Measurements from ENCODE around the gene THAP7. TPM values are rescaled to one million over a fixed set of nuclear protein-coding genes. Genes with fewer than 3 reads are reported as not detected.

THAP7 gene
- total RNA-seq, 4 donors from 2014 or later, result 33.9 to 57.0 (median 37.4) TPM

GRCh38 chr22:20977019-20977418 lies 24.9 kb downstream of the THAP7 start:
- Histone ChIP-seq H3K4me3 (no peak overlapping the region), H3K27ac (no peak overlapping the region), H3K4me1 (peaks cover 27% of the 10 kb centered on the region), H3K9me3 (no peaks in the 10 kb centered on the region), H3K36me3 (no peaks in the 10 kb centered on the region), H3K27me3 (no peaks in the 10 kb centered on the region)
- DNase-seq (ENCODE audit: low spot score in 2 of 2), result no peak
- TF ChIP-seq CTCF (IDR thresholded peaks at IDR 0.05) (no peak), EP300 (IDR thresholded peaks at IDR 0.05) (no peak), POLR2A (IDR thresholded peaks at IDR 0.05) (no peak), POLR2AphosphoS5 (IDR thresholded peaks at IDR 0.05) (no peak)
- 70% methylated on average over 4 of the region's 11 CpGs for WGBS

GRCh38 chr22:20976291-20976877 lies 25.5 kb downstream of the THAP7 start:
- Histone ChIP-seq H3K4me3 (no peak overlapping the region), H3K36me3 (no peaks in the 10 kb centered on the region), H3K4me1 (peaks cover 24% of the 10 kb centered on the region), H3K9me3 (no peaks in the 10 kb centered on the region), H3K27ac (no peak overlapping the region), H3K27me3 (no peaks in the 10 kb centered on the region)
- no peak for DNase-seq (ENCODE audit: low spot score in 2 of 2)
- no peak for TF ChIP-seq POLR2AphosphoS5 (IDR thresholded peaks at IDR 0.05)
- no peak for TF ChIP-seq CTCF (IDR thresholded peaks at IDR 0.05)
- TF ChIP-seq EP300 (IDR thresholded peaks at IDR 0.05), result no peak
- no peak for TF ChIP-seq POLR2A (IDR thresholded peaks at IDR 0.05)
- 78% methylated on average over 24 of the region's 24 CpGs for WGBS

- DNase-seq (ENCODE audit: low spot score in 2 of 2), result no peak
- Histone ChIP-seq H3K27me3 (no peaks in the 10 kb centered on the region), H3K27ac (no peak overlapping the region), H3K36me3 (no peaks in the 10 kb centered on the region), H3K4me3 (no peak overlapping the region), H3K9me3 (no peaks in the 10 kb centered on the region), H3K4me1 (peaks cover 18% of the 10 kb centered on the region)
- TF ChIP-seq POLR2A (IDR thresholded peaks at IDR 0.05) (no peak), POLR2AphosphoS5 (IDR thresholded peaks at IDR 0.05) (no peak), EP300 (IDR thresholded peaks at IDR 0.05) (no peak), CTCF (IDR thresholded peaks at IDR 0.05) (no peak)
- WGBS, result 87% methylated on average over 13 of the region's 14 CpGs
Observed at GRCh38 chr22:20975541-20976290, 26.2 kb downstream of the THAP7 start.

- H3K27me3 ChIP-seq, result no peaks in the 10 kb centered on the region
- H3K27ac ChIP-seq, result no peak overlapping the region
- H3K36me3 ChIP-seq, result no peaks in the 10 kb centered on the region
- peaks cover 5% of the 10 kb centered on the region for H3K4me1 ChIP-seq
- no peak for TF ChIP-seq EP300 (IDR thresholded peaks at IDR 0.05)
- no peak for TF ChIP-seq POLR2A (IDR thresholded peaks at IDR 0.05)
- no peak for TF ChIP-seq POLR2AphosphoS5 (IDR thresholded peaks at IDR 0.05)
- no peak for TF ChIP-seq CTCF (IDR thresholded peaks at IDR 0.05)
- no peak for DNase-seq (ENCODE audit: low spot score in 2 of 2)
- no peaks in the 10 kb centered on the region for H3K9me3 ChIP-seq
- WGBS, result 88% methylated on average over 6 of the region's 16 CpGs
- H3K4me3 ChIP-seq, result no peak overlapping the region
Observed at GRCh38 chr22:20974336-20974955, 27.5 kb downstream of the THAP7 start.

GRCh38 chr22:20973634-20974286 lies 28.2 kb downstream of the THAP7 start:
- no peaks in the 10 kb centered on the region for H3K36me3 ChIP-seq
- no peak overlapping the region for H3K27ac ChIP-seq
- H3K4me3 ChIP-seq, result no peak overlapping the region
- no peaks in the 10 kb centered on the region for H3K9me3 ChIP-seq
- no peaks in the 10 kb centered on the region for H3K4me1 ChIP-seq
- TF ChIP-seq EP300 (IDR thresholded peaks at IDR 0.05) (no peak), POLR2AphosphoS5 (IDR thresholded peaks at IDR 0.05) (no peak), CTCF (IDR thresholded peaks at IDR 0.05) (no peak), POLR2A (IDR thresholded peaks at IDR 0.05) (no peak)
- H3K27me3 ChIP-seq, result no peaks in the 10 kb centered on the region
- DNase-seq (ENCODE audit: low spot score in 2 of 2), result no peak
- 80% methylated on average over 4 of the region's 21 CpGs for WGBS

Data from suprapubic skin (tissue), 4 donors.